Activated CD8-positive, alpha-beta T cell treated with anti-CD3 and anti-CD28 coated beads for 36 hours (primary cell): Measurements from ENCODE around the gene CYB5B. TPM values are rescaled to one million over a fixed set of nuclear protein-coding genes. Genes with fewer than 3 reads are reported as not detected.

Experiments used
- ATAC-seq: fragments of 200-7000 bp; cut with Tn5 transposase; one replicate; pipeline ENCODE4 v1.10.0; 2021; ENCODE audit warnings: mild to moderate bottlenecking, moderate library complexity
- CTCF ChIA-PET: fragments of 350-600 bp; sonication (Branson Sonifier 250); formaldehyde crosslinking; loops from one replicate; lab custom pipeline; 2021; ENCODE audit warnings: antibody characterized with exemption; lab: Charles Lee
- POLR2A ChIA-PET: fragments of 350-600 bp; sonication (Branson Sonifier 250); formaldehyde crosslinking; loops from one replicate; lab custom pipeline; 2021; ENCODE audit warnings: antibody characterized with exemption; lab: Charles Lee
- DNase-seq: peaks from one replicate; pipeline ENCODE4 v3.0.0-alpha.2; 2020
- H3K27ac Mint-ChIP-seq: one replicate; pipeline ENCODE4 v1.8.0; 2021; ENCODE audit warnings: mild to moderate bottlenecking, mixed read lengths
- H3K27me3 Mint-ChIP-seq: one replicate; pipeline ENCODE4 v1.8.0; 2021; ENCODE audit warnings: mixed read lengths
- H3K36me3 Mint-ChIP-seq: one replicate; pipeline ENCODE4 v1.8.0; 2021; ENCODE audit warnings: low read depth, mixed read lengths
- H3K4me1 Mint-ChIP-seq: one replicate; pipeline ENCODE4 v1.8.0; 2021; ENCODE audit warnings: low read depth, mixed read lengths
- H3K4me3 Mint-ChIP-seq: one replicate; pipeline ENCODE4 v1.8.0; 2021; ENCODE audit warnings: mild to moderate bottlenecking, moderate library complexity, mixed read lengths
- H3K9me3 Mint-ChIP-seq: one replicate; pipeline ENCODE4 v1.8.0; 2021; ENCODE audit warnings: mixed read lengths
- intact Hi-C: fragments of 100-400 bp; cut with micrococcal nuclease; formaldehyde crosslinking; loops from one replicate; pipeline ENCODE4 v1.10.0; 2022
- total RNA-seq, 2 experiments: library from RNA; stranded (reverse); gene quantifications; one replicate each; pipeline ENCODE4 v1.2.3, GENCODE V29; 2021
- TF ChIP-seq, protein P1 (sequence below): fragments of 200-600 bp; IDR thresholded peaks from one replicate; pipeline ENCODE4 v1.8.0; 2022; ENCODE audit warnings: antibody characterized with exemption, mild to moderate bottlenecking

Gene CYB5B
- total RNA-seq, 2 experiments from 2014 or later = 159 to 163 TPM

DNA sequence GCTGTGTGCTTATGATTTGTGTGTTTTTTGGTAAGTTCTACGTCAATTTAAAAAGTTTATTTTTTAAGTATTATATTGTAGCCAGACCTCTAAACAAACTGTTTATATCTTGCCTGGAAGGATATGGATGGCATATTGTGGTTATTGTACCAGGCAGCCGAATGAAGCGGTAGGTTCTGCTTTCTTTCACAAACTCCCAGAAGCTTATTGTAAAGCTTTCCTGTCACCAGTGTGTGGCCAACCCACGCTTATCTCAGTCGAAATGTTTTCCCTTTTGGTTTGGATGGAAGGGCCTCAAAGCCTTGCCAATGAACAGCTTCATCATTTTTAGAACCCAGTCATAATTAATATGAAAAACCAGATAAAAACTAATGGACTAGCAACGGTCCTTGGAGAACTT is 53.1 kb downstream of the CYB5B start:
- POLR2A ChIA-PET = interaction anchor here (0.7 to 0.9 kb wide), 5 partner anchors 9 to 87 kb away, joined by 3 read pairs; no protein-coding TSS in a partner anchor
- intact Hi-C loops = no loop called here
- no peak overlapping the region for H3K27ac Mint-ChIP-seq

DNA sequence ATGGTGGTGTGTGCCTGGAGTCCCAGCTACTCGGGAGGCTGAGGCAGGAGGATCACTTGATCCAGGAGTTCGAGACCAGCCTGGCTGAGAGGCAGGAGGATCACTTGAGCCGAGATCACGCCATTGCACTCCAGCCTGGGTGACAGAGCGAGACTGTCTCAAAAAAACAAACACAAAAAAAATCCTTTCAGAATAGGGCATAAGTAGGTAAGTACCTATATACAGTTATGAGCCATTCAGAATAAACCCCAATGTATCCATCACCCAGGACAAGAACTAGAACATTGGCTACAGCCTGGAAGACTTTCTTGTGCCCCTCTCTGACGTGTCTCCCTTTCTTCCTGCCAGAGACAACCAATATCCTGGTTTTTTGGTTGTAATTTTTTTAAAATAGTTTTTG is 54.3 kb downstream of the CYB5B start:
- POLR2A ChIA-PET = no interaction called here
- DNase-seq (no peak), ATAC-seq (no peak)
- Mint-ChIP-seq H3K4me3 (no peak overlapping the region), H3K9me3 (no peaks in the 10 kb centered on the region), H3K36me3 (no peaks in the 10 kb centered on the region), H3K4me1 (peaks cover 14% of the 10 kb centered on the region), H3K27me3 (no peaks in the 10 kb centered on the region), H3K27ac (no peak overlapping the region)
- CTCF ChIA-PET = no interaction called here
- intact Hi-C loops = no loop called here
- TF ChIP-seq, protein P1, sequence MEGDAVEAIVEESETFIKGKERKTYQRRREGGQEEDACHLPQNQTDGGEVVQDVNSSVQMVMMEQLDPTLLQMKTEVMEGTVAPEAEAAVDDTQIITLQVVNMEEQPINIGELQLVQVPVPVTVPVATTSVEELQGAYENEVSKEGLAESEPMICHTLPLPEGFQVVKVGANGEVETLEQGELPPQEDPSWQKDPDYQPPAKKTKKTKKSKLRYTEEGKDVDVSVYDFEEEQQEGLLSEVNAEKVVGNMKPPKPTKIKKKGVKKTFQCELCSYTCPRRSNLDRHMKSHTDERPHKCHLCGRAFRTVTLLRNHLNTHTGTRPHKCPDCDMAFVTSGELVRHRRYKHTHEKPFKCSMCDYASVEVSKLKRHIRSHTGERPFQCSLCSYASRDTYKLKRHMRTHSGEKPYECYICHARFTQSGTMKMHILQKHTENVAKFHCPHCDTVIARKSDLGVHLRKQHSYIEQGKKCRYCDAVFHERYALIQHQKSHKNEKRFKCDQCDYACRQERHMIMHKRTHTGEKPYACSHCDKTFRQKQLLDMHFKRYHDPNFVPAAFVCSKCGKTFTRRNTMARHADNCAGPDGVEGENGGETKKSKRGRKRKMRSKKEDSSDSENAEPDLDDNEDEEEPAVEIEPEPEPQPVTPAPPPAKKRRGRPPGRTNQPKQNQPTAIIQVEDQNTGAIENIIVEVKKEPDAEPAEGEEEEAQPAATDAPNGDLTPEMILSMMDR = no peak

More for the DNA sequence above, 53.1 kb downstream of the CYB5B start:
- TF ChIP-seq, protein P1 = no peak
- Mint-ChIP-seq H3K36me3 (no peaks in the 10 kb centered on the region), H3K4me1 (peaks cover 17% of the 10 kb centered on the region), H3K9me3 (no peaks in the 10 kb centered on the region), H3K4me3 (no peak overlapping the region), H3K27me3 (no peaks in the 10 kb centered on the region)
- peak; percentile 42 for ATAC-seq
- CTCF ChIA-PET = interaction anchor here (0.7 to 1.4 kb wide), 4 partner anchors 9 to 81 kb away, joined by 3 read pairs; no protein-coding TSS in a partner anchor
- DNase-seq = no peak

DNA sequence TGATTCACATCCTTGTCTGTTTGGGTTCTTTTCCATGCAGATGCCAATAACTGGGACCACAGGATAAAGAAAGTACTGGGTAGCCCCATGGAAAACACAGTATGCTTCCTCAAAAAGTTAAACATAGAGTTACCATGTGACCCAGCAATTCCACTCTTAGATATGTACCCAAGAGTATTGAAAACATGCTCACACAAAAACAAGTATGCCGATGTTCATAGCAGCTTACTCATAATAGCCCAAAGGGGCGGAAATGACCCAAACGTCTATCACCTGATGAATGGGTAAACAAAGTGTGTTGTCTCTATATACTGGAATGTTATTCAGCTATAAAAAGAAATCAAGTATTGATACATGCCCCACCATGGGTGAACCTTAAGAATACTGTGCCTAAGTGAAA is 55.4 kb downstream of the CYB5B start:
- ATAC-seq (no peak), DNase-seq (no peak)
- intact Hi-C loops = no loop called here
- Mint-ChIP-seq H3K27ac (no peak overlapping the region), H3K9me3 (no peaks in the 10 kb centered on the region), H3K4me1 (peaks cover 14% of the 10 kb centered on the region), H3K36me3 (no peaks in the 10 kb centered on the region), H3K4me3 (no peak overlapping the region), H3K27me3 (no peaks in the 10 kb centered on the region)
- ChIA-PET CTCF (no interaction called here), POLR2A (interaction anchor here (0.8 kb wide), 1 partner anchor 9 kb away, joined by 4 read pairs; no protein-coding TSS in a partner anchor)
- TF ChIP-seq, protein P1 = no peak

DNA sequence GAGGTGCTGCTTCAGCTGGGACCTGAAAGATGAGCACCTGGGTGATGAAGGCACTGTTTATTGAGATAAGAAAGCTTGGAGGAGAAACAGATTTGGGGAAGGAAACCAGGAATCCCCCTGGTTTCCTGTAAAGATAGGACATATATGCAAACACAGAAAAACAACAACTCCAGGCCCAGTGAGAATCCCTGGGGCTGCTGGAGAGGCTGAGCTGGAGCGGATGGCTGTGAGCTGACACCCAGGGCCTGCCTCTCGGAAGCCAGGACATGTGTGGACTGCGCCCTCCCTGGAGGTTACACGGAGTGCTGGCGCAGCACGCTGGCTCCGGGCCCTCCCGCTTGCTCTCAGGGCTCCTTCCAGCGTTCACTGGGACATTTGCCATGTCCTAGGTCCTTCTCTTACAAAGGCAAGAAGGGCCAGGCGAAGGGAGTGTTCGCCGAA is 57.5 kb downstream of the CYB5B start:
- H3K4me1 Mint-ChIP-seq = peaks cover 10% of the 10 kb centered on the region
- ATAC-seq (no peak), DNase-seq (no peak)
- POLR2A ChIA-PET = no interaction called here
- H3K4me3 Mint-ChIP-seq = no peak overlapping the region
- no peaks in the 10 kb centered on the region for H3K9me3 Mint-ChIP-seq
- H3K27ac Mint-ChIP-seq = no peak overlapping the region
- H3K27me3 Mint-ChIP-seq = no peaks in the 10 kb centered on the region
- H3K36me3 Mint-ChIP-seq = no peaks in the 10 kb centered on the region
- CTCF ChIA-PET = interaction anchor here (1.2 kb wide), 1 partner anchor 10 kb away, joined by 3 read pairs; no protein-coding TSS in a partner anchor
- intact Hi-C loops = no loop called here
- TF ChIP-seq, protein P1 = no peak

DNA sequence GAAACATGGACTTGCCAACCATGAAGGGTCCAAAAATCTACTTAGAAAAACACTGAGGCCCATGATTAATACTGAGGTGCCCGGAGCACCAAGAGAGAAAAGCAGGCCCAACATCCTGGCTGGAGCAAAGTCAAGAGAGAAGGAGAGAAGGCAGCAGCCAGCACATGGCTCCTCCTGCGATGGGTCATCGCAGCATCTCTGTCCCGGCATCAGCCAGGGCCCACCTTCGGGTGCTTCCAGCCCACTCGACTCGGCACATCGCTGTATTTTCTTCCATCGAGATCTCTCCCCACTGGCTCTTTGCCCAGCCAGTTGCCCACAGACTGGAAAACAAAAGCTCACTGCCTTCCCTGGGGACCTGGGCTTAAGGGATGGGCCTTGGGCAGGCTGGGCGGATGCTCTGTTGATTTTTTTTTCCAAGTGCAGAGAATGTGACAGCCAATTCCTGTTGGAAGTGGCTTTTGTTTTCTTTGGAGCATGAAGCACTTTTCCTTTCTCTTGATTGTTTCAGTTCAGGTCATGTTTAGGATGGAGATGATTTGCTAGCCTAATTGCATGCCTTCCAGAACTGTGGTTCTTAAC is 58.1 kb downstream of the CYB5B start:
- Mint-ChIP-seq H3K4me3 (no peak overlapping the region), H3K27ac (no peak overlapping the region), H3K9me3 (no peaks in the 10 kb centered on the region), H3K36me3 (no peaks in the 10 kb centered on the region), H3K27me3 (no peaks in the 10 kb centered on the region), H3K4me1 (peaks cover 4% of the 10 kb centered on the region)
- ChIA-PET CTCF (interaction anchor here (1.2 to 1.8 kb wide), 2 partner anchors 10 to 13 kb away, joined by 3 to 5 read pairs; no protein-coding TSS in a partner anchor), POLR2A (no interaction called here)
- no peak for DNase-seq
- intact Hi-C loops = no loop called here
- TF ChIP-seq, protein P1 = no peak
- no peak for ATAC-seq
